Measurements from ENCODE around the gene YWHAE. TPM values are rescaled to one million over a fixed set of nuclear protein-coding genes. Genes with fewer than 3 reads are reported as not detected.

The YWHAE gene
- total RNA-seq, 1 donor = 192 TPM

- no peak for DNase-seq (ENCODE audit: low read depth in 2 of 3, low spot score in 2 of 3)
These were observed 101.4 kb downstream of the YWHAE start for GRCh38 chr17:1298606-1299005.

Small RNA genes within 50 kb of the gene (small RNA-seq; reads per million reads assigned to genes)
- not detected for gene AC032044.2

Other genes with a start within 250 kb of the YWHAE start
- gene ABR, start 220.2 kb downstream of the YWHAE start, total RNA-seq = 64.6 TPM
- gene BHLHA9, start 129.8 kb downstream of the YWHAE start, total RNA-seq = not detected
- not detected for gene TRARG1, start 120.6 kb downstream of the YWHAE start, total RNA-seq
- gene CRK, start 56.0 kb upstream of the YWHAE start, total RNA-seq = 24.5 TPM
- 4.0 TPM for gene MYO1C, start 92.5 kb upstream of the YWHAE start, total RNA-seq
- gene INPP5K, start 116.4 kb upstream of the YWHAE start, total RNA-seq = 58.2 TPM
- 10.8 TPM for gene PITPNA, start 162.6 kb upstream of the YWHAE start, total RNA-seq
- 39.6 TPM for gene SLC43A2, start 228.6 kb upstream of the YWHAE start, total RNA-seq
- 60.3 TPM for gene SCARF1, start 245.5 kb upstream of the YWHAE start, total RNA-seq
- 18.9 TPM for gene RILP, start 249.6 kb upstream of the YWHAE start, total RNA-seq

Data from hematopoietic multipotent progenitor cell (in vitro differentiated cells).